Subcutaneous preadipocyte (primary cell): Measurements from ENCODE around the gene MKNK1. TPM values are rescaled to one million over a fixed set of nuclear protein-coding genes. Genes with fewer than 3 reads are reported as not detected.

Source experiments
- total RNA-seq: library from RNA; depleted of rRNA; stranded (reverse); fragments of >200 nt; gene quantifications from 2 replicates; pipeline ENCODE4 v1.2.3, GENCODE V29; 2012

Gene MKNK1
- 14.0 and 15.8 TPM in 2 replicates for total RNA-seq

DNA sequence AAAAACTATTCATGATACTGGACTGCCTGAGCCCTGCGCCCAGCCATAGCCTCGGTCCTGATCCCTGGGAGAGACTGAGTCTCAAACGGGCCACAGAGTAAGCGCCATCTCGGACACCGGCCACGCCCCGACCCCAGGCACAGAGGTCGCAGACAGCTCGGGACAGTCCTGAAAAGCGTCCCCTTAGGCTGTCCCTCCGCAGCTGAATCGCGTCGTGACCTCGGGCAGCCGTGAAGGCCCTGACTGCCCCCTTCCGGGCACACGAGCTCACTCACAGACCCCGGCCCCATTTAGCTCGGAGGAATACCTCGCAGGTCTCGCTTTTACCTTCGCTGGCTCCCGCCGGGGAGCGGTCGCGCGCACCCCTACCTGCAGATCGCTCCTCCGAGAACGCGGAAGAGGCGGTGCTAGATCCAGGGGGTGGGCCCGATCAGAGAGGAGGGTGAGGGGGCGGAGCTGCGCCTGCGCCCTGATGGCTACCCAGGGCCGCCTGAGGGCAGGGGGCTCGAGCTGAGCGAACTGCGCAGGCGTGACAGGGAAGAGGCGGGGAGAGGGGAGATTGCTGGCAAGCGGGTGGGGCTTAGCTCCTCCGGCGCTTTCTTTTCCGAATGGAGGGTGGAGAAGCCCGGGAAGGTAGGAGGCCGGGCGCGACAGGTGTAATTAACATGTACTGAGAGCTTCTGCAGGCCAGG is at the start of gene MKNK1:
MKNK1 (minus strand) TSS at position 411 of the 692 bp plus-strand sequence. CDS start 20,941 bp downstream, outside the sequence.

DNA sequence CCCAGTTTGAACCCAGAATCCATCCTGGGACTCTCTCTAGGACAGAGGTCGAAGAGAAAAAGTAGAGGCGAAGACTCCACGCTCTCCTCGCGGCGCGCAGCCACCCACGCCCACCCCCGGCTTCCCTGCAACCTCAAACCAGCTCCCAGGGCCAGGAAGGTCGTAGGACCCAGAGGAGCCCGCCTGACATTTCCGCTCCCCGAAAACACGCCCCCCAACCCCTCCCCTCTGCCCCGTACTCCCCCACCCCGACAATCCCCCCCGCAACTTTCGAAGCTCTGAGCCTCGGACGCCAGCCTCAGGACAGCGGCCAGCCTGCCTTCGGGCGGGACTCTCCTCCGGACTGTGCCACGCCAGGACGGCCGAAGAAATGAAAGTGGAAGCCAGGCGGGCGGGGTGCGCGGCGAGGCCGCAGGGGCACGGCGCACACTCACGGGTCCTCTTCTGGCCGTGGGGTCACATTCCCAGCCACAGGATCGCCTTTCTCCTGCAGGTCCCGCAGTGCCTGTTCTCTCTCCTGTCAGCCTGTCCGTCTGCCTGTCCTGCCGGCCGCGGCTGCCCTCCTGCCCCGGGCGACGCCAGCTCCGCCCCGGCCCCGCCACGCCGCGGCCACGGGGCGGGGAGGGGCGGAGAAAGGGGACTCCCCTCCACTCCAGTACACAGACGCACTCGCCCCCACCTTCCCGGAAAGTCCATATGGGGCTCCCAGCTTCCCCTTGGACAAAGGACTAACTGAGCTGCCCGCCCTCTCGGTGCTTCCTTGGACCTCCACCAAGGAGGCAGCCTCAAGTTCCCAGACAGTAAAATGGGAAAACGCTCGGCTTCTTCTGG is 12.4 kb upstream of the MKNK1 start, which contains the start of gene MOB3C:
MOB3C (minus strand) TSS at position 535 of the 831 bp plus-strand sequence. CDS start 3,490 bp downstream, outside the sequence.

DNA sequence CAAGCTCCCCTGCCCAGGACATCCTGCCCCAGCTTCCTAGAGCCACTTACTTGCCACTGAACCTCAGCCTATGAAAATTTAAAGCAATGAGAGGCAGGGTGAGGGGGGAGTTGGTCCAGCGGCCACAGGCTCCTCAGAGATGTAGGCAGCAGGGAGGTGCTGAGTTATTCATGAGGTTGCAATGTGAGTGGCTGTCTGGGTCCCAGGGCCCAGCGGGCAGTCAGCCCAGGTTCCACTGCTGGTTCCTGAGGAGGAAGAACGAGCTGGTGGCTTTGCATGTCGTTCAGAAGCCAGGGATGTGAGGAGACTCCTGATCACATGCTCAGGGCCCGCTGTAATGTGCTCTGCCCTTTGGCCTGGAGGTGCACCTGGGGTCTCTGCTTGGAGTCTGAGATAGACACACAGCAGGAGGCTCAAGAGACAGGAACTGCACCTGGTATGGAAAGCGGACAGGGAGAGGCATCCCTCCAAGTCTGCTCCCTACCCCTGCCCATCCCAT is 52.4 kb downstream of the MKNK1 start, which contains the start of gene KNCN:
KNCN (minus strand) TSS at position 51 of the 499 bp plus-strand sequence. CDS start 432 bp downstream, outside the sequence.

Other genes with a start within 250 kb of the MKNK1 start
- 0.59 and 1.5 TPM in 2 replicates for gene FAAH, start 210.0 kb downstream of the MKNK1 start, total RNA-seq
- not detected in 2 replicates for gene DMBX1, start 114.4 kb downstream of the MKNK1 start, total RNA-seq
- gene KNCN, start 52.6 kb downstream of the MKNK1 start, total RNA-seq = not detected in 2 replicates
- gene MOB3C, start 12.5 kb upstream of the MKNK1 start, total RNA-seq = 4.8 and 5.3 TPM in 2 replicates
- 41.2 and 52.0 TPM in 2 replicates for gene ATPAF1, start 64.1 kb upstream of the MKNK1 start, total RNA-seq
- not detected in 2 replicates for gene TEX38, start 67.6 kb upstream of the MKNK1 start, total RNA-seq
- gene EFCAB14, start 114.8 kb upstream of the MKNK1 start, total RNA-seq = 41.5 and 59.4 TPM in 2 replicates
- gene CYP4B1, start 194.8 kb upstream of the MKNK1 start, total RNA-seq = not detected in 2 replicates